ENCODE data around the gene BIN2.
A peak's percentile ranks its signal among the peaks of the same experiment; 100 is the strongest.
"Not testable (repeated sequence)": the region's sequence is repeated elsewhere in the genome, so short reads cannot be mapped to it uniquely, and the experiment has no call there.

BIN2 gene

GRCh38 chr12:51359851-51360250, 35.9 kb upstream of the BIN2 start:
- ATAC-seq (ENCODE audit: low read depth) (no peak), DNase-seq (ENCODE audit: low spot score in 2 of 2) (no peak)
- Mint-ChIP-seq H3K27ac (no peak overlapping the region), H3K36me3 (peaks cover 11% of the 10 kb centered on the region), H3K27me3 (no peaks in the 10 kb centered on the region), H3K9me3 (no peaks in the 10 kb centered on the region), H3K4me1 (peaks cover 26% of the 10 kb centered on the region), H3K4me3 (no peak overlapping the region)

GRCh38 chr12:51358496-51358895, 34.5 kb upstream of the BIN2 start:
- DNase-seq (ENCODE audit: low spot score in 2 of 2) (no peak), ATAC-seq (ENCODE audit: low read depth) (no peak)
- peaks cover 26% of the 10 kb centered on the region for H3K4me1 Mint-ChIP-seq
- H3K9me3 Mint-ChIP-seq, result no peaks in the 10 kb centered on the region
- H3K27ac Mint-ChIP-seq, result no peak overlapping the region
- peaks cover 7% of the 10 kb centered on the region for H3K36me3 Mint-ChIP-seq
- peak overlapping the region; percentile 52 for H3K4me3 Mint-ChIP-seq
- H3K27me3 Mint-ChIP-seq, result no peaks in the 10 kb centered on the region

- Mint-ChIP-seq H3K36me3 (peaks cover 3% of the 10 kb centered on the region), H3K27ac (peak overlapping the region; percentile 31), H3K27me3 (no peaks in the 10 kb centered on the region), H3K4me1 (peaks cover 26% of the 10 kb centered on the region), H3K9me3 (no peaks in the 10 kb centered on the region), H3K4me3 (no peak overlapping the region)
- ATAC-seq (ENCODE audit: low read depth) (peak; percentile 93), DNase-seq (ENCODE audit: low spot score in 2 of 2) (peak; percentile 51 to 62)
These were observed 33.5 kb upstream of the BIN2 start for GRCh38 chr12:51357374-51358047.

- H3K4me3 Mint-ChIP-seq, result no peak overlapping the region
- H3K36me3 Mint-ChIP-seq, result no peaks in the 10 kb centered on the region
- H3K27me3 Mint-ChIP-seq, result no peaks in the 10 kb centered on the region
- DNase-seq (ENCODE audit: low spot score in 2 of 2), result peak in 1 of 2 donors; percentile 28
- no peaks in the 10 kb centered on the region for H3K9me3 Mint-ChIP-seq
- peak; percentile 47 for ATAC-seq (ENCODE audit: low read depth)
- no peak overlapping the region for H3K27ac Mint-ChIP-seq
- H3K4me1 Mint-ChIP-seq, result peaks cover 6% of the 10 kb centered on the region
These were observed 28.0 kb upstream of the BIN2 start for GRCh38 chr12:51351913-51352532.

GRCh38 chr12:51349026-51349425, 25.1 kb upstream of the BIN2 start:
- no peaks in the 10 kb centered on the region for H3K9me3 Mint-ChIP-seq
- no peaks in the 10 kb centered on the region for H3K27me3 Mint-ChIP-seq
- DNase-seq (ENCODE audit: low spot score in 2 of 2), result no peak
- H3K4me1 Mint-ChIP-seq, result peaks cover 6% of the 10 kb centered on the region
- no peaks in the 10 kb centered on the region for H3K36me3 Mint-ChIP-seq
- no peak overlapping the region for H3K4me3 Mint-ChIP-seq
- no peak overlapping the region for H3K27ac Mint-ChIP-seq
- no peak for ATAC-seq (ENCODE audit: low read depth)

GRCh38 chr12:51348116-51348515, 24.1 kb upstream of the BIN2 start:
- Mint-ChIP-seq H3K27me3 (no peaks in the 10 kb centered on the region), H3K4me1 (peaks cover 14% of the 10 kb centered on the region), H3K9me3 (no peaks in the 10 kb centered on the region), H3K36me3 (no peaks in the 10 kb centered on the region), H3K4me3 (no peak overlapping the region), H3K27ac (no peak overlapping the region)
- DNase-seq (ENCODE audit: low spot score in 2 of 2) (no peak), ATAC-seq (ENCODE audit: low read depth) (no peak)

GRCh38 chr12:51346581-51346980, 22.6 kb upstream of the BIN2 start, which contains the start of gene CELA1:
TSS of gene CELA1 (minus strand) at chr12:51346679. CDS start at chr12:51346638, 41 bp downstream.
- no peak for ATAC-seq (ENCODE audit: low read depth)
- H3K36me3 Mint-ChIP-seq, result no peaks in the 10 kb centered on the region
- DNase-seq (ENCODE audit: low spot score in 2 of 2), result no peak
- H3K9me3 Mint-ChIP-seq, result no peaks in the 10 kb centered on the region
- no peaks in the 10 kb centered on the region for H3K27me3 Mint-ChIP-seq
- peaks cover 21% of the 10 kb centered on the region for H3K4me1 Mint-ChIP-seq
- no peak within 1 kb of the TSS for H3K4me3 Mint-ChIP-seq
- H3K27ac Mint-ChIP-seq, result no peak within 1 kb of the TSS

GRCh38 chr12:51345681-51346080, 21.7 kb upstream of the BIN2 start:
- Mint-ChIP-seq H3K27ac (no peak overlapping the region), H3K36me3 (no peaks in the 10 kb centered on the region), H3K4me1 (peaks cover 27% of the 10 kb centered on the region), H3K9me3 (no peaks in the 10 kb centered on the region), H3K27me3 (no peaks in the 10 kb centered on the region), H3K4me3 (no peak overlapping the region)
- DNase-seq (ENCODE audit: low spot score in 2 of 2) (no peak), ATAC-seq (ENCODE audit: low read depth) (no peak)

- Mint-ChIP-seq H3K27ac (no peak overlapping the region), H3K4me1 (peaks cover 27% of the 10 kb centered on the region), H3K36me3 (no peaks in the 10 kb centered on the region), H3K9me3 (no peaks in the 10 kb centered on the region), H3K27me3 (no peaks in the 10 kb centered on the region), H3K4me3 (no peak overlapping the region)
- ATAC-seq (ENCODE audit: low read depth), result no peak
- DNase-seq (ENCODE audit: low spot score in 2 of 2), result no peak
These were observed 19.2 kb upstream of the BIN2 start for GRCh38 chr12:51343201-51343600.

GRCh38 chr12:51342416-51342815, 18.4 kb upstream of the BIN2 start:
- no peak for DNase-seq (ENCODE audit: low spot score in 2 of 2)
- H3K4me3 Mint-ChIP-seq, result no peak overlapping the region
- no peaks in the 10 kb centered on the region for H3K27me3 Mint-ChIP-seq
- peaks cover 27% of the 10 kb centered on the region for H3K4me1 Mint-ChIP-seq
- no peaks in the 10 kb centered on the region for H3K36me3 Mint-ChIP-seq
- no peak for ATAC-seq (ENCODE audit: low read depth)
- H3K9me3 Mint-ChIP-seq, result no peaks in the 10 kb centered on the region
- no peak overlapping the region for H3K27ac Mint-ChIP-seq

- Mint-ChIP-seq H3K9me3 (no peaks in the 10 kb centered on the region), H3K4me3 (peak overlapping the region; percentile 46), H3K36me3 (no peaks in the 10 kb centered on the region), H3K27ac (no peak overlapping the region), H3K4me1 (peaks cover 31% of the 10 kb centered on the region), H3K27me3 (peaks cover 2% of the 10 kb centered on the region)
- DNase-seq (ENCODE audit: low spot score in 2 of 2), result peak; percentile 72 to 79
- peak; percentile 83 for ATAC-seq (ENCODE audit: low read depth)
These were observed 17.5 kb upstream of the BIN2 start for GRCh38 chr12:51341251-51342007.

GRCh38 chr12:51339750-51340149, 15.8 kb upstream of the BIN2 start:
- peaks cover 2% of the 10 kb centered on the region for H3K27me3 Mint-ChIP-seq
- no peak for ATAC-seq (ENCODE audit: low read depth)

GRCh38 chr12:51337336-51337735, 13.4 kb upstream of the BIN2 start:
- H3K36me3 Mint-ChIP-seq; H3K9me3 Mint-ChIP-seq; H3K27ac Mint-ChIP-seq; ATAC-seq (ENCODE audit: low read depth); H3K27me3 Mint-ChIP-seq; DNase-seq (ENCODE audit: low spot score in 2 of 2); H3K4me3 Mint-ChIP-seq: not testable (repeated sequence)
- peaks cover 15% of the 10 kb centered on the region for H3K4me1 Mint-ChIP-seq

More at GRCh38 chr12:51339750-51340149, 15.8 kb upstream of the BIN2 start:
- no peak for DNase-seq (ENCODE audit: low spot score in 2 of 2)
- Mint-ChIP-seq H3K36me3 (no peaks in the 10 kb centered on the region), H3K9me3 (no peaks in the 10 kb centered on the region), H3K27ac (no peak overlapping the region), H3K4me1 (peaks cover 32% of the 10 kb centered on the region), H3K4me3 (no peak overlapping the region)

- no peak for ATAC-seq (ENCODE audit: low read depth)
- Mint-ChIP-seq H3K9me3 (no peaks in the 10 kb centered on the region), H3K4me1 (peaks cover 12% of the 10 kb centered on the region), H3K27ac (no peak overlapping the region), H3K27me3 (peaks cover 2% of the 10 kb centered on the region), H3K36me3 (no peaks in the 10 kb centered on the region), H3K4me3 (no peak overlapping the region)
- DNase-seq (ENCODE audit: low spot score in 2 of 2), result no peak
These were observed 12.0 kb upstream of the BIN2 start for GRCh38 chr12:51335931-51336330.
